Prostate gland (tissue), 2 donors: ENCODE data around the gene PAX5.

Source experiments
- POLR2A ChIP-seq: fragments of 450-650 bp; IDR thresholded peaks from one replicate; pipeline ENCODE4 v1.6.1; 2016; ENCODE audit warnings: antibody characterized with exemption, mild to moderate bottlenecking
- TF ChIP-seq, protein P1 (sequence below), 4 experiments: fragments of 200-600 bp in 2 of 4; fragments of 450-650 bp in 2 of 4; sonication (generic) in 2 of 4; IDR thresholded peaks; 1 replicate in 3 of 4; 2 replicates in 1 of 4; pipeline ENCODE4 v1.5.1; 2016 to 2019; ENCODE audit warnings: antibody characterized with exemption in 4 of 4, mild to moderate bottlenecking in 2 of 4, moderate library complexity in 2 of 4

DNA sequence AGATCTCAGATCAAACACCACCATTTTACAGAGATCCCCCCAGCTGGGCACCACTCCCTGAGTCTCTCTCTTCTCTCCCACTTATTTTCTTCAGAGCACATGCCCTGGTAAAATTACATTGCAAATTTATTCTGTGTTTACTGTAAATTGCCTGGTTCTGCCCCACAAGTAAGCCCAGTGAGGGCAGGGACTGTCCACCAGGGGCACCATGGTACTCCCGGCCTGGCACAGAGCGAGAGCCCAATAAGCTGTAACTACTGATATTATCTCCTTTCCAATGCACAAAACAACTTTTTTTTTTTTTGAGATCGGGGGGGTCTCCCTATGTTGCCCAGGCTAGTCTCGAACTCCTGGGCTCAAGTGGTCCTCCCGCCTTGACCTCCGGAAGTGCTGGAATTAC is 123.0 kb downstream of the PAX5 start:
- TF ChIP-seq, protein P1, sequence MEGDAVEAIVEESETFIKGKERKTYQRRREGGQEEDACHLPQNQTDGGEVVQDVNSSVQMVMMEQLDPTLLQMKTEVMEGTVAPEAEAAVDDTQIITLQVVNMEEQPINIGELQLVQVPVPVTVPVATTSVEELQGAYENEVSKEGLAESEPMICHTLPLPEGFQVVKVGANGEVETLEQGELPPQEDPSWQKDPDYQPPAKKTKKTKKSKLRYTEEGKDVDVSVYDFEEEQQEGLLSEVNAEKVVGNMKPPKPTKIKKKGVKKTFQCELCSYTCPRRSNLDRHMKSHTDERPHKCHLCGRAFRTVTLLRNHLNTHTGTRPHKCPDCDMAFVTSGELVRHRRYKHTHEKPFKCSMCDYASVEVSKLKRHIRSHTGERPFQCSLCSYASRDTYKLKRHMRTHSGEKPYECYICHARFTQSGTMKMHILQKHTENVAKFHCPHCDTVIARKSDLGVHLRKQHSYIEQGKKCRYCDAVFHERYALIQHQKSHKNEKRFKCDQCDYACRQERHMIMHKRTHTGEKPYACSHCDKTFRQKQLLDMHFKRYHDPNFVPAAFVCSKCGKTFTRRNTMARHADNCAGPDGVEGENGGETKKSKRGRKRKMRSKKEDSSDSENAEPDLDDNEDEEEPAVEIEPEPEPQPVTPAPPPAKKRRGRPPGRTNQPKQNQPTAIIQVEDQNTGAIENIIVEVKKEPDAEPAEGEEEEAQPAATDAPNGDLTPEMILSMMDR (IDR thresholded peaks at IDR 0.05) = no peak
- TF ChIP-seq POLR2A = no peak
